HG03439 (cell line): Measurements from ENCODE around the gene RAC3.

Source experiments
- ATAC-seq: cut with Tn5 transposase; IDR thresholded peaks from one replicate; pipeline ENCODE4 v1.9.1; 2021; ENCODE audit warnings: mild to moderate bottlenecking, moderate library complexity; ENCODE audit not compliant: unreplicated experiment

The RAC3 gene

DNA sequence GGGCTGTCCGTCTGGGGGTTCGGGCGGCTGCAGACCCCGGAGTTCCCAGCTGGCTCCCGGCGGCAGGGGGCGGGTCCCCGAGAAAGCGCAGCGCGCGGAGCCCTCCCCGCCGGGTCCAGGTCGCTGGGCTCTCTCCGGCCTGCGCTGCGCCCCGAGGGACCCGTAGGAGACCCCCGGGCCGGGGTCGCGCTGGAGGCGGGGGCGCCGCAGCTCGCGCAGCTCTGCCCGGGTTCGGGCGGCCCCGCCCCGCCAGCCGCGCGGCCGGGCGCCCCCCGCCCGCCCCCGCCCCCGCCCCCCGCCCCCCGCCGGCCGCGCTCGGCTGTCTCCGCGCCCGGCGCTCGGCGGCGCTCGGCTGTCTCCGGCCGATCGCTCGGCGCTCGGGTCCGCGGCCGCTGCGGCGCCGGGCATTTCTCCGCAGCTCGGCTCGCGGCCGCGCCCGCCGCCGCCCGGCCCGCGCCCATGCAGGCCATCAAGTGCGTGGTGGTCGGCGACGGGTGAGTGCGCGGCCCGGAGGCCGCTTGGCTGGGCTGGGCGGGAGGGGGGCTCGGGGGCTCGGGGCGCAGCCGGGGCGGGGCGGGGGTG is at the start of gene RAC3:
TSS of gene RAC3 (plus strand) at position 376 of the 582 bp plus-strand sequence. CDS start at position 460, 84 bp downstream.
- ATAC-seq: no peak

GRCh38 chr17:81983011-81983638 is 48.4 kb upstream of the RAC3 start:
- ATAC-seq: no peak

DNA sequence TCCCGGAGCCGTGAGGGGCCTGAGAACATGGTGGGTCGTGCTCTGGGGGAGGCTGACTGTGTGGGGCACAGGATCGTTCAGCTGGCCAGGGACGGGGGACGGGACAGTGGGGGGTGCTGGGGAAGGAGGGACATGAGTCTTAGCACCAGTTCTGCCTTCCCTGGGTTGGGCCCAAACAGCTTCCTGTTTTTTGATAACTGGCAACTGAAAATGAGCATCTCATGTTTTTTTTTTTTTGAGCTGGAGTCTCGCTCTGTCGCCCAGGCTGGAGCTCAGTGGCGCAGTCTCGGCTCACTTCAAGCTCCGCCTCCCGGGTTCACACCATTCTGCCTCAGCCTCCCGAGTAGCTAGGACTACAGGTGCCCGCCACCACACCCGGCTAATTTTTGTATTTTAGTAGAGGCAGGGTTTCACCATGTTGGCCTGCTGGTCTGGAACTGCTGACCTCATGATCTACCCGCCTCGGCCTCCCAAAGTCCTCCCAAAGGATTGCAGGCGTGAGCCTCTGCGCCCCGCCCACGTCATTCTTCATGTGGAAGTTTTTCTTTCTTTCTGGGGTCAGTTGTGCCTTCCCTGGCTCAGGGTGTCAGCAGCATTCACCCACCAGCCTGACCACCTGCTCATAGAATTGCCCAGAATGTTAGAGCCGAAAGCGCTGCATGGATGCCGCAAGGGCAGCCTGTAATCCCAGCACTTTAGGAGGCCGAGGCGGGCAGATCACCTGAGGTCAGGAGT is 47.7 kb upstream of the RAC3 start:
- ATAC-seq: no peak

- ATAC-seq: no peak
Measured at GRCh38 chr17:81984773-81985410, 46.6 kb upstream of the RAC3 start.

DNA sequence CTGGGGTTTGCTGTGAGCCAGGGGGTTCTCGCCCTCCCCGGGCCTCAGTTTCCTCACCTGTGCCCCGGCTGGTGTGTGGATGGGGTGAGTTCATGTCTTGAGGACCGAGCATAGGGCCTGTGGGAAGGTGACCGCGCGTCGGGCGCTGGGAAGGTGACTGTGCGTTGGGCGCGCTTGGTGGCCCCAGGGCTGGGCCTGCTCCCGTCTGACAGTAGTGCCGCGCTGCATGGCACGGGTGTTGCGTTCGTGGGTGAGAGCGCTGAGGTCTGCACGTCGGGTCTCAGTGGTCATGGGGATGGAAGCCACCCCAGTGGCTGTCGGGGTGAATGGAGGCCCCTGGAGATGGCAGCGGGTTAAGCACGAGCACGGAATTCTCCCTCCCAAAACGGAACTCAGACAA is 44.9 kb upstream of the RAC3 start:
- ATAC-seq: no peak

- ATAC-seq: no peak
Measured at GRCh38 chr17:81987161-81987770, 44.2 kb upstream of the RAC3 start.

- ATAC-seq: no peak
Measured at GRCh38 chr17:81990836-81991683, 40.4 kb upstream of the RAC3 start.

GRCh38 chr17:81991684-81992305 is 39.7 kb upstream of the RAC3 start:
- no peak for ATAC-seq

DNA sequence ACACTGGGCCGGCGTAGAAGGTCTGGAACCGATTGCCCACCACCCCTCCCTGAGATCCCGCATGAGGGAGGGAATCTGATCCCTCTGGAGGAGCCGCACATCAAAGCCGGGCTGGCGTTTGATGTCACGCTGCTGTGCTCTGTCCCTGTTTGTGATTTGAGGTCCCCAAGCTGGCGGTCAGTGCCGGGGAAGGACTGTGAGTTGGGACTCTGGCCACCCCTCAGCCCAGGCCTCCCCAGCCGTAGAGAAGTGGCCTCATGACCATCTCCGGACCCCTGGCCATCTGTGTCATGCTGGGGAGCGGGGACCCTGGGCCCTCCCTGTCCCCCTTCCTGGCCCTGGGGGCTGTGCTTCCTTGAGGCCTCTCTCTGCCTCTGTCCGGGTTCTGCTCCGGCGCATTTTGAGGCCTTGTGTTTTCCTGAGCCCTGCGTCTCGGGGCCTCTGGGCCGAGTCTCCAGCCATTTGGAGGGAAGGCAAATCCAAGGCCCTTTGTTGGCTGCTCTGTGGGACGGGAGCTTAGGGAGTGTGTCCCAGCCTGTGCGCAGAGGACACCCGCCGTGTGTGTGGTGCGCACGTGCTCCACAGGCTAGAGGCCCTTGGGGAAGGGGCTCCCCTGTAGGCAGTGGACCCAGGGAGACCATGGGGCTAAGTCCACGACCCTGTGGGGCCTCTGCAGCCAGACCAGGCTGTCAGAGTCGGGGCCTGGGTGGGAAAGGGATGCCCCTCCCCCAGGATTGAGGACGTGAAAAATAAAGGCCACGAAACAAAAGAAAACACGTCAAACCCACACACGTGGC is 39.0 kb upstream of the RAC3 start:
- ATAC-seq: no peak

DNA sequence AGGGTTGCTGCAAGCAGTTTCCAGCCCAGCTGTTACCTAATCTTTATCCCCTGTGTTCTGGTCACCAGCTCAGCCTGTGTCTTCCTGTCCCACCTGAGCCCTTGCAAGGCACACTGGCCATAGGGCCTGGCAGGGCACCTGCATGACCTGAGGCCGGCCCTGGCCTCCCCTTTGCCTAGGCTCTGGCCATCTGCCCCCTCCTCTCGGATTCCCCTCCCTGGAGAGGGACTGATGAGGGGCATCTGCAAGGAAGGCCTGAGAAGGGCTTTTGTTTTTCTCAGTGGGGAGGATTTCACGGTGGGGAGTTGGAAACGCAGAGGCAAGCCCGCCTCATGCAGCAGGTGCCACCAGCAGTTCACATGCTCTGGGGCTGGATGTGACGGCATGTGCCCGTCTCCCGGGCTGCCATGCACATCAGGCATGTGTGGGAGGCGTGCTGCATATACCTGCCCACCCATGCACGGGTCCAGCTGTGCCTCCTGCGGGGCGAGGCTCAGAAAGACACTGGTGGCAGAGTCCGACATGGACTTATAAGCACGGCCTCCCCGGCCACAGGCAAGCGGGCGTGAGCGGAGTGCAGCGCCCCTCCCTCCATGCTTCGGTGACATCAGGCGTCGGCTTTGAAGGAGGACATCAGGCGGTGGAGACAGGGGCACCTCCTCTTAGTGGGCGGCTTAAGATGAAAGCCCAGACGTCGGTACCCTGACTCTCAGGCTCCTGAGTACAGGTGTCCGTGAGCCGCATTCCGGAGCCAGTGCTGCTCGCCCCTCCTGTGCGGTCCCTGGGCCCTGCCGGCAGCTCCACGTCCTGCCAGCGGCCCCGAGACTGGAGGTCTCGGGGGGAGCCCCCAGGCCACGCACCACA is 37.5 kb upstream of the RAC3 start:
- ATAC-seq: no peak

DNA sequence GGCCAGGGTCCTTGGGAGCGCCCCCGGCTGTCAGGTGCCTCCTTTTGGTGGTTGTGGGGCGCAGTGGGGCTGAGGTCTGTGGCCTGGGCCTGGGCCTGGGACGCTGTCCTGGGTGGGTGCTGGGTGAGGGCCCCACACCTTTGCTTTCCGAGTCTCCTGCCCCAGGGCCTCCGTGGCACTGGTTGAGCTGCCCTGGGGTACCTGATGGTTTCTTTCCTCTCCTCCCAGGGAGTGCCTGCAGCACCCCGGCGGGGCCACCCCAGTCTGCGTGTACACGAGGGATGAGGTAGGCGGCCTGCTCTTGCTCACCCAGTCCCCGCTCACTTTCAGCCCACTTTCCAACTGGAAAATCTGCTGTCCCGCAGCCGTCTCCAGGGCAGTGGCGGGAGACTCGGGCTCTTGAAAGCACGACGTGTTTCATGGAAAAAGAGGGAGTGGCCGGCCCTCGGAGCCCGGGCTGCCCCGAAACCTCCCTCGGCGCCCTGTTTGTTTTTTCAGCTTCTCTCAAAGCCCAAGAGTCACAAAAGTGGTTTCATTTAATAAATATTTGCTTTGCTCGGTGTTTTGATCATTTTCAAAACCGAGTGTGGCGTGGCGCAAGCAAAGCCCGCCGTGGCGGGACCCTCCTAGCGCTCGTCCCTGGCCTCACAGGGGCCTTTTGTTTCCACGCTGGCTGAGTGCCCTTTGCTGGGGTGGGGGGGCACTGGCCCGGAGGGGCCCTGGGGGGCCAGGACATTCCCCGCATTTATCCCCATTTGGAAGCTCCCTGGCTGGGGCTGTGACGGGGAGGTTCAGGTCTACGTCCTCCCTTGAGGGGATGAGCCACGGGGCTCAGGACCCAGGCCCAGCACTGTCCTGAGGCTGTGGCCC is 36.6 kb upstream of the RAC3 start:
- ATAC-seq: no peak

DNA sequence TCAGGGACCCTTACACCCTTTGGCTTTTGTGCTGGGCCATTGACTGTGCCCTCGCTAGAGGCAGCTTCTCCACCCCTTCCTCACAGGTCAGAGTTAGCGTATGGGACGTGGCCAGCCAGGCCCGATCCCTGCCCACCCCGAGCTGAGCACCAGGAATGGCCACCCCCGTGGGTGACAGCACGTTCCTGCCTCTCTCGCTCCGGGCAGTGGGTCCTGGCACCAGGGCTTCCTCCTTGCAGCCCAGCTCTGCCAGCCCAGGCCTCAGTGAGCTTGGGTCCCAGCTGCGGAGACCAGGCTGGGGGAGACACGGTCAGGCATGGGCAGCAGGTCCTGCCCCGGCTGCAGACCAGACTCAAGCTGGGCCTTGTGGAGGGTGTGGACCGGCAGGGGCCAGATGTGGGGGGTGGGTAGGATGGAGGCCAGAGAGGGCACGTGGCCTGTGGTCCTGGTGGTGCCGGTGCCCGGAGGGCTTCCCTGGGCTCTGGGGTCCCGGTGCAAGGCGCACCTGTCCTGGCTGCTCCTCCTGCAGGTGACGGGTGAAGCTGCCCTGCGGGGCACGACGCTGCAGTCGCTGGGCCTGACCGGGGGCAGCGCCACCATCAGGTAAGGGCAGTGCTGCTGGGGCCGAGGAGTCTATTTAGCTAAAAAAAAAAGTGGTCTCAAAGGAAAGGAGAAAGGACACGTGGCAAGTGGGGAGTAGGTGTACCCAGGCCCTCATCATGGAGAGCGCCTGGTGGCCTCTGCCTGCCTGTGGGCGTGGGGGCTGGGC is 35.8 kb upstream of the RAC3 start:
- ATAC-seq: no peak

GRCh38 chr17:81996232-81996756 is 35.2 kb upstream of the RAC3 start:
- no peak for ATAC-seq

- no peak for ATAC-seq
Measured at GRCh38 chr17:81996757-81997441, 34.6 kb upstream of the RAC3 start.

- no peak for ATAC-seq
Measured at GRCh38 chr17:81998212-81998611, 33.3 kb upstream of the RAC3 start.
